ENCODE results near the gene HOTAIR. TPM values are rescaled to one million over a fixed set of nuclear protein-coding genes. Genes with fewer than 3 reads are reported as not detected.

HOTAIR gene
- total RNA-seq, 2 experiments from 2014 or later, result not detected

DNA sequence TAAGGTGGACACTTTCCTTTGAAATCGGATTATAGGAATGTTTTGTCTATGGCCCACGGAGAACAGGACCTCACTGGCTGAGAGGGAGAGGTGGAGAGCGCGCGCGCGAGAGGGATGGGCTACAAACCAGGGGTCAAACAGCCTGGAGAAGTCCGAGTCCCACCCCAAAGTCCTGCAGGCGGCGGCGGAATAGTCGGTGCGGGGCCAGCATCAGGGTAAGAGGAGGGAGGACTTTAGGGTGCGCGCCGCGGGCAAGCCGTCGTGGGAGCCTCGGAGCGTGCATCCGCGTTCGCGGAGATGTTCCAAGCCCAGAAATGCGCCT lies 30.7 kb upstream of the HOTAIR start:
- Mint-ChIP-seq H3K4me1 (peaks cover 21% of the 10 kb centered on the region), H3K9me3 (no peaks in the 10 kb centered on the region), H3K27ac (no peak overlapping the region), H3K36me3 (no peaks in the 10 kb centered on the region), H3K4me3 (no peak overlapping the region), H3K27me3 (peaks cover 99% of the 10 kb centered on the region)
- DNase-seq, result no peak

DNA sequence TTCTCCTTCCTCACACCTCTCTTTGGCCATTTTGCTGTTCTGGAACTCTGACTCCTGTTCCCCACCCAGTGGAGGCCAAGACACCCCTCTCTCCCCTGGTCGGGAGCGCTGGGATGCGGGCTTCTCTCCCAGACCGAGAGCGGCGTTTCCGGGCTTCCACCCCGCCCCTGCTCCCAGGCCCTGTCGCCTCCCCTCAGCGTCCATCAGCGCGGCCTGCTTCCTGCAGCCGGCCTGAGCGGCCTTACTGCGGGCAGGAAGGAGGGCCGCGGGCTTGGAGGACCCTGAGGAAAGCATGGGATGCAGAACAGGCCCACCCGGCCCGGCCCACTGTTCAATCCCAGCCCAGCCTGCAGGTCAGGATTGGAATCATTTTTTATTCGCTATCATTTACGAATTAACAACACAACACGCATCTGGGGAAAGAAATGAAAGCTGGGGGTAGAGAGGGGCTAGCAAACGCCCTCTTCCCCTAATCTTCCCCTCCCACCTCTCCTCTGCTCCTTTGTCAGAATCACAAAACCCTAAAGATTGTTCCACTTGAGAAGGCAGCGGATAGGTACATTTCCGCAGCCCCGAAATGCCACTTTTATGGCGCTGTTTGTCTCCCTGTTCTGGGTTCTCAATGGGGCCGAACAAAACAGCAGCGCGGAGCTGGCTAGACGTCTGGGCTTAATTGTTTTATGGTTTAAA lies 30.2 kb upstream of the HOTAIR start:
- no peak overlapping the region for H3K27ac Mint-ChIP-seq
- H3K4me3 Mint-ChIP-seq, result no peak overlapping the region
- no peak for DNase-seq
- peaks cover 99% of the 10 kb centered on the region for H3K27me3 Mint-ChIP-seq
- H3K4me1 Mint-ChIP-seq, result peaks cover 20% of the 10 kb centered on the region
- H3K9me3 Mint-ChIP-seq, result no peaks in the 10 kb centered on the region
- H3K36me3 Mint-ChIP-seq, result no peaks in the 10 kb centered on the region

DNA sequence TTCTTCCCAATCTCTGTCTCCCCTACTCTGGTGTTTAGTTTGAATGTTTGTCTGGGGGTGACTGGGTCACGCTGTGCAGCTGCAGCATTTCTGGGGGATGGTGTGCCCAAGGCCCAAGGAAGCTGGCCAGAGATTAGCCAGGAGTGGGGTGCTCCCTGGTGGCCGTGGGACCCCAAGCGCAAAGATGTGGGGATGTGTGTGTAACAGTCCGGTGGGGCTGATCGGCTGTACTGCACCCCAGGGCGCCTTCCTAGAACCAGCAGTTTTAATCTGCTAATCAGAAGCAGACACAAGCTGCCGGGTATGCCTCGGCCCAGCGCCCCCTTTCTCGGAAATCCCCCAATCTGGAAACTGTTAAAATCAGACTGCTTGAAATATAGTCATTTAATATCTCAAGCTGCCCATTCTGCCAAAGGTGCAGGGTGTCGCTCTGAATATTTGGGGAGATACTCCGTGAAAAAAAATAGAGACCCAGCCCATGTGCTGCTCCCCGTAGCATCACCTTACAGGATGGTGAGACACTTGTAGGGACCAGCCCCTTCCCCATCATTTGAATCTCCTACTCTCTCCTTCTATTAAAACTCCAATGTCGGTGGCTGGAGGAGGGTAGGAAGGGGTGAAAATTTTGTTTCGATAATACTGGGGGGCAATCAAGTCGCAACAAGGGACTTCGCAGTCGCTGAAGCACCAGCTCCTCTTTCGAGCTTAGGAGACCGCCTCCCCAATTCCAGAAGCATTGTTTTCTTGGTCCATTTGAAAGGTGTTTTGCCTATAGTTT lies 29.5 kb upstream of the HOTAIR start:
- no peaks in the 10 kb centered on the region for H3K9me3 Mint-ChIP-seq
- DNase-seq, result no peak
- no peak overlapping the region for H3K4me3 Mint-ChIP-seq
- H3K4me1 Mint-ChIP-seq, result peaks cover 19% of the 10 kb centered on the region
- no peak overlapping the region for H3K27ac Mint-ChIP-seq
- H3K27me3 Mint-ChIP-seq, result peaks cover 99% of the 10 kb centered on the region
- no peaks in the 10 kb centered on the region for H3K36me3 Mint-ChIP-seq

DNA sequence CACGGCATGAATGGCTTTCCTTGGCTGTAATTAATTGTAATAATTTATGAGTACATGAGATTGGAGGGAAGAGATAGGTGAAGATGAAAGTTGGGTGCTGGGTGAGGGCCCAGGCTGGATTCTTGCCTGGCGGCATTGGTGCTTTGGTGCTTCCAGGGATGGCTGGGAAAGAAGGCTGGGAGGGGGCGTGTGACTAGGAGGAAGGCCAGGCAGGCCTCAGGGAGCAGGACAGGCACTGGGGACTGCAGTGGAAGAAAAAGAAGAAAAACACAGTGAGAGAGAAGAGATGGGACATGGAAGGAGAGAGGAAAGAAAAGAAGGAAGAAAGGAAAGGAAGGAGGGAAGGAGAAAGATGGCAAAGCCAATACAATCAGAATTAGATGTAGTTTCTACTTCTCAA lies 28.9 kb upstream of the HOTAIR start:
- Mint-ChIP-seq H3K27ac (no peak overlapping the region), H3K36me3 (no peaks in the 10 kb centered on the region), H3K9me3 (no peaks in the 10 kb centered on the region), H3K4me1 (peaks cover 20% of the 10 kb centered on the region), H3K27me3 (peaks cover 100% of the 10 kb centered on the region), H3K4me3 (no peak overlapping the region)
- no peak for DNase-seq

DNA sequence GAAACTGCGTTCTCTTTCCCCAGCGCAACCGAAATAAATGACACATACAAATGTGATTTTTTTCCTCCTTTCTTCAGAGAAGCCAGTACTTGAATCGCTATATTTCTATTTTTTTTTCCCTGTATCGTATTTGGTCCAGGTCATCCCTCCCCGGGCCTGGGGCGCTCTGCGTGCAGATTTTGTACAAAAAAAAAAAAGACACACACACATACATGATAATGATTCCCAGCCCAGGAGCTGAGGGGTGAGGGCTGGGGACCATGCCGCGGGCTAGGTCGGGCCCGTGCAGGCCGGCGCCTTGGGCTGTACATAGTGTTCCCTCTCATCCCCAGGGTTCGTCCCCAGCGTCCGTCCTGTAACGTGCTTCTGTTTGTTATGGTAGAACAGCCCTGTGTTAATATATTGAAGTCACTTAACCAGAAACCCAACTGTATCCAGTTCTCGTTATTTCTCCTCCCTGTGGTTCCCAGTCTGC lies 28.2 kb upstream of the HOTAIR start:
- Mint-ChIP-seq H3K27me3 (peaks cover 100% of the 10 kb centered on the region), H3K4me3 (no peak overlapping the region)

DNA sequence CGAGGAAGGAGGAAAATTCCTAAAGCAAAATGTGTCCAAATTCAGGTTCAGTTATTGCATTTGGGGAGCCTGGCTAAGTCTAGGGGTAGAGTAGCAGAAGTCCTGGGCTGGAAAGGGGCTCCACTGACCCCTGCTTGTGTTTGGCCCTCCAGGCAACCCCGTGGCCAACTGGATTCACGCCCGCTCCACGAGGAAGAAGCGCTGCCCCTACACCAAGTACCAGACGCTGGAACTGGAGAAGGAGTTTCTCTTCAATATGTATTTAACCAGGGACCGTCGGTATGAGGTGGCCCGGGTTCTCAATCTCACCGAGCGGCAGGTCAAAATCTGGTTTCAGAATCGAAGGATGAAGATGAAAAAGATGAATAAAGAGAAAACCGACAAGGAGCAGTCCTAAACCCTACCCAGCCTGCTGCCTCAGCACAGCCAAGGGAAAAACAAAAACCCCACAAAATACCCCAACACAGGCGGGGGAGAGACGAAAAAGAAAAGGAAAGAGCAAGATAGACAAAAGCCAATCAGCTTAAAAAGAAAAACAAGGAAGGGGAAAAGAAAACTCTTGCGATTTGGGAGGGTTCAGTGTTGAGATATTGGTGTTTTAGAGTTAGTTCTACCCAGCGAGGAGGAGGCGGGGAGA lies 27.6 kb upstream of the HOTAIR start:
- Mint-ChIP-seq H3K4me3 (no peak overlapping the region), H3K9me3 (no peaks in the 10 kb centered on the region)
- DNase-seq, result no peak

More for the DNA sequence above, 28.2 kb upstream of the HOTAIR start:
- no peak for DNase-seq
- H3K4me1 Mint-ChIP-seq, result peaks cover 24% of the 10 kb centered on the region
- no peaks in the 10 kb centered on the region for H3K36me3 Mint-ChIP-seq
- H3K27ac Mint-ChIP-seq, result no peak overlapping the region
- H3K9me3 Mint-ChIP-seq, result no peaks in the 10 kb centered on the region

DNA sequence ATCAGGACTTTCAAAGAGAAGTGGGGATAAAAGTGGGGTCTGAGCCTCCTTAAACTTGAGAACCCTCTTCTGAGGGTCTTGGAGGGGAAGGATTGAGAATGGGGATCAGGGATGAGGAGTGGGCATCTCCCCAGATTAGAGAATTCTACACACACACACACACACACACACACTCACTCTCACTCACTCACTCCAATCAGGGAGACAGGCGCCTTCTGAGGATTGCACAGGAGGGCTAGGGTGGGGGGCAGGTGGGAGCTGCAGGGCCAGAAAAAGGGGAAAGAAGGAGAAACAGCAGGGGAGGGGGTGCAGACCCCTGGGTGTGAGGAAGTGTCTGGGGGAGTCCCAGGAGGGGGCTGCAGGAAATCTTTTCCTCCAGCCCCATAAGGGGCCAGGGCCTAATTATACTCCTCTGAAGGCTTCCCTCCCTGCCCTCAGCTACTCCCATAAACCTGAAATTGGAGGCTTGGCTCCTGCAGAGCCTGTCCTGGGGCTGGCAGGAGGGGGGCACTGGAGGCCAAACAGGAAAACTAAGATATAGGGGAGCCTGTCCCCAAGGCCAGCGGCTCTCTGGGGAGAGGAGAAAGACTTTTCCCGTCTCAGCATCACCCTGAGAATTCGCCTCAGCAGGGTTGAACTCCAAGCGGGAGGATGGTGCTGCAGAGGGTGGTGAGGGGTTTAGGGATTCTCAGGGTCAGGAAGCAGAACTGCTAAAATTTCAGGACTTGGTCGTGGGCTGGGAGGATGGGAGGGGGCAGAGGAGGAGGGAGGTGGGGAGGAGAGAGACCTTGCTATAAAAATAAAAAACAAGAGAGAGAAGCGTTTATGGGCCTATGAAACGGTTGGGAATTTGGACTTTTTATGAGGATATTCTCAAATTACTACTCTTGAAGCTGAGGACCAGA lies 26.8 kb upstream of the HOTAIR start:
- Mint-ChIP-seq H3K27ac (no peak overlapping the region), H3K9me3 (no peaks in the 10 kb centered on the region), H3K36me3 (no peaks in the 10 kb centered on the region), H3K27me3 (peaks cover 98% of the 10 kb centered on the region), H3K4me1 (peaks cover 28% of the 10 kb centered on the region), H3K4me3 (no peak overlapping the region)
- DNase-seq, result no peak

More for the DNA sequence above, 27.6 kb upstream of the HOTAIR start:
- Mint-ChIP-seq H3K36me3 (no peaks in the 10 kb centered on the region), H3K27me3 (peaks cover 100% of the 10 kb centered on the region), H3K27ac (no peak overlapping the region), H3K4me1 (peaks cover 27% of the 10 kb centered on the region)

DNA sequence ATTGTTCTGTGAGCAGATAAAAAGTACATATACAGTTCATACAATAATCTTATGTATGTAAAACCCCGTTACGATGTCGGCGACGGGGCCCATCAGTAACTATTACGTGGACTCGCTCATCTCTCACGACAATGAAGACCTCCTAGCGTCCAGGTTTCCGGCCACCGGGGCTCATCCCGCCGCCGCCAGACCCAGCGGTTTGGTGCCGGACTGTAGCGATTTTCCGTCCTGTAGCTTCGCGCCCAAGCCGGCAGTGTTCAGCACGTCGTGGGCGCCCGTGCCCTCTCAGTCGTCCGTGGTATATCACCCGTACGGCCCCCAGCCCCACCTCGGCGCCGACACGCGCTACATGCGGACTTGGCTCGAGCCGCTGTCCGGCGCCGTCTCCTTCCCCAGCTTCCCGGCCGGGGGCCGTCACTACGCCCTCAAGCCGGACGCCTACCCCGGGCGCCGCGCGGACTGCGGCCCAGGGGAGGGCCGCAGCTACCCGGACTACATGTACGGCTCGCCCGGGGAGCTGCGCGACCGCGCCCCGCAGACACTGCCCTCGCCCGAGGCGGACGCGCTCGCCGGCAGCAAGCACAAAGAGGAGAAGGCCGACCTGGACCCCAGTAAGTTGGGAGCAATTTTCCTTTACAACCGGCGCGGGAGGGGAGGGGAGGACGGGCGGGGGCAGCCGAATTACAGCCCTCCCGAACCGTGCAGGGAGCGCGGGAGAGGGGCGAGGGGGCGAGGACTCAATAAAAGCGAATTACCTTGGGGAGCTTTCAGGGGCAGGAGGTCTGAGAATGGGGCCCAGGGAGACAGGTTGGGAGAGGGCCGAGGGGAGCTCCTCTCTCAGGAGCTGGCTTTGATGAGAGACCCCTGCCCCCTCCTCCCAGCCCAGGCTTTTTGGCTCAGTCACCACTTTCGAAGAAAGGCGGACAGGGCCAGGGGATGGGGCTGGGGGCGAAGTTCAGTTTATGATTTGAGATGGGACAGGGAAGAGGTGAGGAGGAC lies 25.7 kb upstream of the HOTAIR start, which contains the start of gene HOXC9:
HOXC9 (plus strand) TSS at position 46 of the 999 bp plus-strand sequence; CDS start at position 74, 28 bp downstream.
- H3K4me3 Mint-ChIP-seq, result peak within 1 kb of the TSS; percentile 45
- no peak within 1 kb of the TSS for H3K27ac Mint-ChIP-seq
- no peaks in the 10 kb centered on the region for H3K9me3 Mint-ChIP-seq
- H3K27me3 Mint-ChIP-seq, result peaks cover 98% of the 10 kb centered on the region
- peaks cover 29% of the 10 kb centered on the region for H3K4me1 Mint-ChIP-seq
- DNase-seq, result no peak
- H3K36me3 Mint-ChIP-seq, result peaks cover 2% of the 10 kb centered on the region

DNA sequence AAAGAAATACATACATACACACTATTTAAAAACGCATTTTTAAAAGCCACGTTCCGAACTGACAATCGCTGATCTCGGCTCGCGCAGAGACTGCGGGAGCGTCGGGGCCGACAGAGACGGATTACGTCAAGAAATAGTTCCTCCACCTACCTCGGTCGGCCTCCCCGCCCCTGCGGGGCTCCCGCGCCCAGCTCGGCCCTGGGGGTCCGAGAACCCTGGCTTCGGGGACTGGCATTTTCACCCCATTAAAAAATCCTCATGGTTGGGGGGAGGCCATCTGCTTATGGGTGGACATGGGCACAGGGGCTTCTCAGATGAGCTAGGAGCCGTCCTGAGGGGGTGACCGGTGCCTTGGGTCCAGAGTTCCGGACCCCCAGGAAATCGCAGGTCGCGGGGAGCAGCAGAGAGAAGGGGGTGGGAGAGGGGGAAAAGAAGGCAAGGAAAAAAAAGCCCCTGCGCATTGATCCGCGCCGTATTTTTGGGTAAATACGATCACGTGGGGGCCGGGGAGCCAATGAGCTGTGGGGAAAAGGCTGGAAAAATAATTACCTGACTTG lies 24.9 kb upstream of the HOTAIR start:
- peaks cover 98% of the 10 kb centered on the region for H3K27me3 Mint-ChIP-seq
- peaks cover 2% of the 10 kb centered on the region for H3K36me3 Mint-ChIP-seq
- peak overlapping the region; percentile 45 for H3K4me3 Mint-ChIP-seq
- H3K9me3 Mint-ChIP-seq, result no peaks in the 10 kb centered on the region
- H3K27ac Mint-ChIP-seq, result no peak overlapping the region
- peaks cover 31% of the 10 kb centered on the region for H3K4me1 Mint-ChIP-seq
- DNase-seq, result no peak

DNA sequence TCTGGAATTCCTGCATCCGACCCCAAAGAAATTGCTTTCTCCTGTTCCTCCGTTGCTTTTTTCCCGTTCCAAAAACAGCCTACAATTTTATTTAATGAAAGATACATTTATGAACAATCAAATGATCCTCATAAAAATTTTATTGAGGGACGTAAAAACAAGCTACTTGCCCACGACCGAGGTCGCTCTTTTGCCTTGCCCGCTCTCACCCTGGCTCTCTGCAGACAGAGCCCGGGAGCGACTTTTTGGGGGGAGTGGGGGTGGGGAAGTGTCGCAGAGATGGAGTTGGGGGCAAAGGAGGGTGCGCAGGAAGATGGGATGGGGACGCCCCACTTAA lies 24.1 kb upstream of the HOTAIR start:
- no peak overlapping the region for H3K27ac Mint-ChIP-seq
- H3K27me3 Mint-ChIP-seq, result peaks cover 98% of the 10 kb centered on the region
- peaks cover 35% of the 10 kb centered on the region for H3K4me1 Mint-ChIP-seq

DNA sequence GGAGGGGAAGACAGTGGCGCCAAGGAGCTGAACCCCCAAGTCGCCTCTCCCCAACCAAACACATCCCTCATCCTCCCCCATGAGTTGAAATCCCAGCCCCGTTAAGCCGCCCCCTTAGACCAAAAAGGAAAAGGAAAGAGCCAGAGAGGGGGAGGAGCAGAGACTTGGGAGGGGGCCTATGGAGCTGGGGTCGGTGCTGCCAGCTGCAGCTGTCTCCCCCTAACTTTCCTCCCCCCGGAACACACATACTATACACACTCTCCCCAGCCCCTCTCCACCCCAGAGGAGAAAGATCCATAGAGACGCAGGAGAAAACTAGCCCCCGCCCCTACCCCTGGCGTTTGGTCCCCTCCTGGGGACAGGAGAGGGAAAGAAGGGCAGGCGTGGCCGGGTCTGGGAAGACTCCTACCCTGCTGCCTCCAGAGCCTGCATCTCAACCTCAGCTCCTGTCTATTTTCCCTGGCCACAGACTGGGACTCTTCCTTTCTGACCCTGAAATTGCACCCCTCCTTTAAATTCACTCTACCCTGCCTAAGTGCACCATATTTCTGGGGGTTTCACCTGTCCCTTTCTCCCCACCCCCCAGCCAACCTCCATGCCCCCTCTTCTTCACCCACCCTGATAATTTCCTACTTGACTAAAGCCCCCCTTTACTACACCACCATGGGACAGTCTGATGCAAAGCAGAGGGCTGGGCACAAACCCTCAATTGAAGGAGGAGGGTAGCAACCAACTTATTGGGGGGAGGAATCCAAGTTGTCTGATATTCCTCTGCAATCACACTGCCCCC lies 23.6 kb upstream of the HOTAIR start:
- no peak for DNase-seq
- Mint-ChIP-seq H3K9me3 (no peaks in the 10 kb centered on the region), H3K27me3 (peaks cover 98% of the 10 kb centered on the region), H3K36me3 (peaks cover 3% of the 10 kb centered on the region), H3K27ac (no peak overlapping the region), H3K4me3 (no peak overlapping the region), H3K4me1 (peaks cover 36% of the 10 kb centered on the region)

More for the DNA sequence above, 24.1 kb upstream of the HOTAIR start:
- H3K4me3 Mint-ChIP-seq, result no peak overlapping the region
- no peaks in the 10 kb centered on the region for H3K9me3 Mint-ChIP-seq
- peaks cover 3% of the 10 kb centered on the region for H3K36me3 Mint-ChIP-seq
- DNase-seq, result no peak

DNA sequence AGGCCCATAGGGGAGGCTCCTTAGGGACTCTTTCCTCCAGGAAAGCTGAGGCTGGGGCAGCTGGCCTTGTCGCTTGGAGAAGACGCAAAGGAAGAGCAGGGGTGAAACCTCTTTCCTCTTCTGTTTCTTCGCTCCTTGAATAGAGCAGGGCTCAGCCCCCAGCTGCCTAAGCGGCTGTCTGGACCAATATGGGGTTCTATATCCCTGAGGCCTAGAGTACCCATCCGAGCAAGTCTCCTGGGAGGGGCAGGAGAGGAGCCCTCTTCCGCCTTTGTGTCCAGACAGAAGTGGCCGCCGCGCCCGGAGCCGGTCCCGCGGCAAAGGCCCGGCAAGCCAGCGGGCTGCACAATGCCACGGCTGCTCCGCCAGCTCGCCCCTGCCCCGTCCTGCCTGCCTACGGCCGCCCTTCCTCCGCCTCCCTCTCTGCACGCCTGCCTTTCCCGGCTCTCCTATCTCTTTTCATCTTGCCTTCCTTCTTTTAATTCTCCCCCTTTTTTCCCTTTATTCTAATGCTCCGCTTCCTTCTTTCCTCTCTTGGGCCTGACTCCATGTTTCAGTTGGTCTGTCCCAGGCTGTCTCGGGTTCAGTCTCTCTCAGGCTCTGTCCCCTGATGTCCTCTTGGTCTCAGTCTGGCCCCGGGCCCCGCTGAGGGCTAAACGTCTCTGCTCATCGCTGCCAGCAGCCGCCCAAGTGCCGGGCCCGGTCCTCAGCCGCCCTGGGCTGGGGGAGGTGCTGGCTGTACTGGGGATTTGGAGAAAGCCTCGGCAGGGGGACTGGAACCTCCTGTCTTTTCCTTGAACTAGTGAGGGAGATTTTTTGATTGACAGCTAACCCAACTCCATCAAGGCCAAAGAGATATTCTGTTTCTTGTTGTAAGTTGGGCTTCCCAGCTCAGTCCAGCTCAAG lies 22.7 kb upstream of the HOTAIR start:
- DNase-seq, result no peak
- Mint-ChIP-seq H3K27me3 (peaks cover 98% of the 10 kb centered on the region), H3K4me3 (no peak overlapping the region), H3K4me1 (peaks cover 35% of the 10 kb centered on the region), H3K9me3 (no peaks in the 10 kb centered on the region), H3K36me3 (peaks cover 3% of the 10 kb centered on the region), H3K27ac (no peak overlapping the region)

Measured in activated naive CD8-positive, alpha-beta T cell treated with anti-CD3 and anti-CD28 coated beads for 36 hours (primary cell).